ENCODE results near the gene CCDC122.
"Not testable (repeated sequence)": the region's sequence is repeated elsewhere in the genome, so short reads cannot be mapped to it uniquely, and the experiment has no call there.

Gene CCDC122

DNA sequence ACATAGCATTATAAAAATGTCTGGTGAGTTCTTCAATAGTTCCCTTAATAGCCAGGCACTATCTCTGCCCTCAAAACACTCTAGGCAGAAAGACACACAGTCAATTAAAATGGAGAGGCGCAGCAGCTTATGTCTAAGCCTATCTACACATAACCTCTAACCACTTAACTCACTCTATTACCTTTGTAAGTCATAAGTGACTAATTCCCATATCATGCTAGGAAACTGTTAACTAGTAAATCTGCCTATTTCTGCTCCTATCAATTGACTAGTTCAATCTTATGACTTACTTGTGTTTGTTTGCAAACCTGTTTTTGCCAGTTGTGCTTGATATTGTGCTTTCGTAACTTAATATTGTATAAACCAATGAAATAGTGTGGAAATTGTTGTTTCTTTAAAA is 3.2 kb downstream of the CCDC122 start:
- DNase-seq = no peak

DNA sequence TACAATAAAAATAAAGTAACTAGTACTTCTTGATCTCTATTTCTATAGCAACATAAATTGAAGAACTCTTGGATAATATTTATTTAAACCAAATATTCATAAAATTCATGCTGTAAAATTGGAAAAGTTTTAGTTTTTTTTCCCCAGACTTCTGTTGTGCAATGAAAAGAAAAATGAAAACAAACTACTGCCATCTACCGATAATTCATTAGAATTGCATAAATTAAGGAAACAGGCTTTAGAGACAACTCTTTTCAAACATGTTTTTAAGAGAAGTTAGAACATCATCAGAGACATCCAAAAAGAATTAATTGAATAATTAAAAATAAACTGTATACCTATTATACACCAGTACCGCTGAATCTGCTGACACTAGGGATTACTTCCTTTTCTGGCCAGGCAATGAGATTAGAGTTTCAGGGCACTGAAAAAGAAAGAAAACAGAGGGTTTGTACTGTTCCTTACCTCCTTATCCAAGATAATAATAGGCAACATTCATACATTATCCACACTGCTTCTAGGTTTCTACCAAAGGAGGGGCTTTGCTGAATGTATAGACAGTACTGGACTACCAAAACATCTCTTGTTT is 4.9 kb downstream of the CCDC122 start:
- DNase-seq = no peak

DNA sequence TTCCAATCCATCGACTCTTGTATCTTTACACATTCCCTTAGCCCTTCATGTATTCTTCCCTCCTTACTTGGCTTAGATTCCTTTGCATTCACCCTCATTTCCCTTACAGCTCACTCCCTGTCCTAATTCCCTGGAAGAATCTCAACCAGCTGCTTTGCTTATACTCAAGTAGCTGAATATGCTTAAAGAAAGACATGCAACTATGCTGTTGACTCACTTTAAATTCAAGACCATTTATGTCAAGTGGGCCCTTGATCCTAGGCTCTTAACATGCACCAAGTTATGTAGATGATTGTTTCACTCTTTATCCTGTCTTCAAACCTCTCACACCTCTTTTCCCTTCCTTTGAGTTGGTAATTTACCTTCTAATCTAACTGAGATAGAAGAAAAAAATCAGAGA is 7.4 kb downstream of the CCDC122 start:
- no peak for DNase-seq

DNA sequence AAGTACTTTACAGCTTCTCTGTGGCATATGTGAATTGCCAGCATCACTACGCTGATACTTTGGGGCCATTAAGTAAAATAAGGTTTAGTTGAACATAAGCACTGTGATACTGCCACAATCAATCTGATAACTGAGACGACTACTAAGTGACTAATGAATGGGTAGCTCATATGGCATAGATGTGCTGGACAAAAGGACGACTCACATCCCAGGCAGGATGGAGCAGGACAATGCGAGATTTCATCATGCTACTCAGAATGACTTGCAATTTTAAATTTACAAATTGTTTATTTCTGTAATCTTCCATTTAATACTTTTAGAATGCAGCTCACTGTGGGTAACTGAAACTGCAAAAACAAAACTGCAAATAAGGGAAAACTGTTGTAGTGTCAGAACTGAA is 13.6 kb downstream of the CCDC122 start:
- no peak for DNase-seq

DNA sequence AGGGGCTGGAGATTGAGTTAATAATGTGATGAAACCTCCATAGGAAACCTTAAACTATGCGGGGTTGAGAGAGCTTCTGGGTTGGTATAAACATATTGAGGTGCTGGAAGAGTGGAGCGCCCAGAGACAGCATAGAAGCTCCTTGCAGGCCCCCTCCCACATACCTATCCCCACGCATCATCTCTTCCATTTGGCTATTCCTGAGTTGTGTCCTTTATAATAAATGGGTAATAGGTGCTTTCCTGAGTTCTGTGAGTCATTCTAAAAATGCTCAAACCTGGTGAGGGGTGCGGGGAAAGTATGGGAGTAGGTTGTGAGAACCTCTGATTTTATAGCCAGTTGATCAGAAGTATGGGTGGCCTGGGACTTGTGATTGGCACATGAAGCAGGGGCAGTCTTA is 14.6 kb downstream of the CCDC122 start:
- DNase-seq = no peak

DNA sequence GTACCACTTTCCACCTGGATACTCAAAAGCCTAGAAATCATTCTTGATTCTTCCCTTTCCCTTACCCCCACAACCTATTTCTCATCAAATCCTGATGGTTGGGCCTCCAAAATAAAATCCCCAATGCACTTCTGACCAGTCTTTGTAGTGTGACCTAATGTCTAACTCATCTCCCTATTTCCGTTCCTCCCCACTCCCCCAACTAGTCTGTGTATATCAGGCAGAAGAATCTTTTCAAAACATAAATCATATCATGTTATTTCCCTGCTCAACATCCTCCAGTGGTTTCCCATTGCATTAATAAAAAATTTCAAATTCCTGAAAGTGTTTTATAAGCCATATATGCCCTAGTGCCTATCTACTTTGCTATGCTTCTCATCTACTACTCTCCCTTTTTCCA is 17.7 kb downstream of the CCDC122 start:
- DNase-seq = no peak

DNA sequence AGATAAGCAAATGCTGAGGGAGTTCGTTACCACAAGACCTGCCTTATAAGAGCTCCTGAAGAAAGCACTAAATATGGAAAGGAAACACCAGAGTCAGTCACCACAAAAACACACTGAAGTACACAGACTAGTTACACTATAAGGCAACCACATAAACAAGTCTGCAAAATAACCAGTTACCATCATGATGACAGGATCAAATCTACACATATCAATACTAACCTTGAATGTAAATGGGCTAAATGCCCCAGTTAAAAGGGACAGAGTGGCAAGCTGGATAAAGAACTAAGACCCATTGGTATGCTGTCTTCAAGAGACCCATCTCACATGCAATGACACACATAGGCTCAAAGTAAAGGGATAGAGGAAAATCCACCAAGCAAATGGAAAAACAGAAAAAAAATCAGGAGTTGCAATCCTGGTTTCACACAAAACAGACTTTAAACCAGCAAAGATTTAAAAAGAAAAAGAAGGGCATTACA is 26.6 kb downstream of the CCDC122 start:
- DNase-seq = no peak

DNA sequence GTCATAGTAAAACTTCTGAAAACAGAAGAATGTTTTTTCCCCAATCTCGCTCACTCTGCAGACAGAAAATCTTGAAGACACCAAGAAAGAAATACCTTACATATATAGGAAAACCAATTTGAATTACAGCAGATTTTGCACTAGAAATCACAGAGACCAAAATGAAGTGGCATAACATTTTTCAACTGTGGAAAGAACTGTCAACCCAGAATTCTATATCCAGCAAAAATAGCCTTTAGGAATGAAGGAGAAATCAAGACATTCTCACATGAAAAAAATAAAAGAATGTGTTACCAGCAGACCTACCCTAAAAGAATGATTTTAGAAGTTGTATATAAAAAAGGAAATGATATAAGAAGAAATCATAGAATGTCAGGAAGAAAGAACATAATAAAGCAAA is 28.7 kb downstream of the CCDC122 start:
- DNase-seq = no peak

DNA sequence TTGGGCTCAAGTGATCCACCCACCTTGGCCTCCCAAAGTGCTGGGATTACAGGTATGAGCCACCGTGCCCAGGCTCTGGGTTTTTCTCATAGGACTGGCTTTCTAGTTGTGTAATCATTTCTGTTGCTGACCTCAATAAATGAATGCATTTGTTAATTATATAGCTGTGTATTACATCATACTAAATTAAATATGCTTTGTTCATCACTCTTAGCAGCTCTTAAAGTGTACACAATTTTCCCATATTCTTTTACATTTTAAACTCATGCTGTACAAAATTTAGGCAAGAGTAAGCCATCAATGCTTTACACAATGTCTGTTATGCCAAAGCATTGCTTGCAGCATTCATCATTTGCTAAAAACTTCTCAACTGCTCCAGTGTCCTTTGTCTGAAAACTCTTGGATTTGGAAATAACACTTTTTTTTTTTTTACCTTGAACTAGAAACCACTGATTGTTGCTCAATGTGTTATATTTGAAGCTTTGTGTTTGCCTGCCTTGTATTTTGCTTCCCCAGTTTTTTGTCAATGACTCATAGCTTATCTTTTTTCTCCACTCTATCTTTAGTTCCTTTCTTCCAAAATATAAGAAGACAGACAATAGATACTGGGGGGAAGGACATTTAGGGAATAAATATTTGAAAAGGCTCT is 31.4 kb downstream of the CCDC122 start:
- no peak for DNase-seq

DNA sequence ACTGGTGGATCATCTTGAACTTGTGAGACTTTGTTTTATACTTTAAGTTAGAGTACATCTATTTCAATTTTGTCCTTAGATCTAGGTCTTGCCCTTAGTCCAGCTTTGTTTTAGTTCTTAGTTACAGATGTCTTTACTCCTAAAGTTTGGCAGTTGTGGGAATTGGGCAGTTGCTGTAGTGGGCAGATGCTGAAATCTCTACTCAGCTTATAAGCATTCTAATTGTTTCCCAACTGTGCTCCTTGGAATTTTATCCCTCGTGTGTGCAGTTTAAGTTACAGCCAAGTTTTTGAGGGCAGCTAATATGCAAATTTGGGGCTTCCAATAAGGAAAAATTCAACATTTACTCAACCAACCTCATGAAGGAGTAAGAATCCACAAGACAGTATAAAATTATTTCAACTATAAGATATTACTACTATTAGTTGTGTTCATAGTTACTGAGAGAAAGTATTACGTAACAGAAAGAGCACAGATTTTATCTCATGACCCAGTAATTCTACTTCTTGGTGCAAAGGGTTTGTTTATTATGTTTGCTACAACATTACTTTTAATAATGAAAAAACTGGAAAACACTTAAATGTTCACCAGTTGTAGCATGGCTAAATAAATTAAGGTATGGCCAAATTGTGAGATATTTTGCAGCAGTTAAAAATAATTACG is 32.9 kb downstream of the CCDC122 start:
- no peak for DNase-seq

DNA sequence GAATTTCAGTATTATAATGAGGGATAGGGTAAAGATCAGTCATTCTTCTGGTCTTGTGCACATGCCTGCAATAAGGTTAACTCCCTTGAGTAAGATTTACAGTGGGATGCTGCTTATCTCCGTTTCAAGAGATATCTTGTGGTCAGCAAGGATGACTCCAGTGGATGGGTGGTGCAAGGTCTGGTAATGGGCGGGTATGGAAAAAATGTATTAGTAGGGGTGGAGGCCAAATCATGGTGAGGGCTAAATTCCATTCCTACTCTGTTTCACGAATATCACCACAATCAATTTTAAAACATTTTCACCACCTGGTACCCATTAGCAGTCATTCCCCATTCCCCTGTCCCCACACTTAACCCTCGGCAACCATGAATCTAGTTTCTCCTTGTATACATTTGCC is 40.6 kb downstream of the CCDC122 start:
- no peak for DNase-seq

DNA sequence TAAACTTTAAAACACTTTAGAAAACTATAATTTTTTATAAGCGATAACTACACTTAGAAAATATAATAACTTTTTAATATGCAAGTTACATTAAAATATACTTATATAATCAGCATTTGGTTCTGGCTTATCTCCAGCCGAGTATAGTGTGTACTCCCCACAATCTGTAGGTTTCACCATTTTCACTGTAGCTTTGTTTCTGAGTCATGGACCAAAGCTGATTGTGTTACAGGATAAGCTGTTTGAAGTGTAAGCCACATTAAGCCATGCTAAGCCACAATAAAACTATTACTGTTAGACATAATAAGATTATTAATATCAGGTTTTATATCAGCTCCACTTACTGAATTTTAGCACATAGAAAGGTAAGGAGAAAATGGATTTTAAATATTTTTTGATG is 43.8 kb downstream of the CCDC122 start:
- no peak for DNase-seq

DNA sequence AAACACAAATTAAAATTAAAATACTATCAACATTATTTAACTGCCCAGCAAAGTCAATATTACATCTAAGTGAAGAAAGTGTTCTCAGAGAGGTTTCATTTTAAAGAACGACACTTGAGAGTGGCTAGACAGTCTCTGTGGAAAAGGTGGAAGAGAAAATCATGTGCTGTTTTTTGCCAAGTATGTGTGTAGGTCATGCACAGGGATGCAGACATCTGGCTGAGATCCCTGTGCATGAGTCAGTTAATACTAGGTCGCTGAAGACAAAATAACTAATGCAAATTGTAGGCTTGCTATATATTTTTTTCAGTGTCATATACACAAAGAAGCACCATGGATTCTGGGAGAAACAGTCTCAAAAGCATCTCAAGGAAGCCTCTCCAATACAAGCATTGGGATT is 48.5 kb downstream of the CCDC122 start:
- DNase-seq = no peak

DNA sequence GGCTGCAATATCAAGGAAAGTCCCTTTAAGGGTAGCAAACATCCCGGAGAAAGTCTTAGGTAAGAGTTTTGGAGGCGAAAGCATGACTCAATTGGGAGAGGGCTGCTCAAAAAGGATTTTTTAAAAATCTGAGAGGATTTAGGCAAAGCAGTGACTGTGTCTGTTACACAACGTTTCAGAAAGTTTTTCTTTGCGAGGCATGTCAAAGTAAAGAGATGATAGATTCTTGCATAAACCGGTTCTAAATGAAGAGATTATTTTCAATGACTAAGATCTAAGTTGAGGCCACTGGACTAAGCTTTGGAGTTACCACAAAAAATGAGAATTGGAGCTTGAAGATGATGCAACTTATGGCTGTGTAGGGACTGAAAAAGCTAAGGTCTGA is 49.1 kb downstream of the CCDC122 start:
- DNase-seq = no peak

DNA sequence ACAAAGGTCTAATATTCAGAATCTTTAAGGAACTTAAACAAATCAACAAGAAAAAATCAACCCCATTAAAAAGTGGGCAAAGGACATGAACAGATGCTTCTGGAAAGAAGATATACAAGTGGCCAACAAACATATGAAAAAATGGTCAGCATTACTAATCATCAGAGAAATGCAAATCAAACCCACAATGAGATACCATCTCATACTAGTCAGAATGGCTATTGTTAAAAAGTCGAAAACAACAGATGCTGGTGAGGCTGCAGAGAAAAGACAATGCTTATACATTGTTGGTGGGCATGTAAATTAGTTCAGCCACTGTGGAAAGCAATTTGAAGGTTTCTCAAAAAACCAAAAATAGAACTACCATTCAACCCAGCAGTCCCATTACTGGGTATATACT is 54.9 kb downstream of the CCDC122 start:
- DNase-seq = not testable (repeated sequence)

DNA sequence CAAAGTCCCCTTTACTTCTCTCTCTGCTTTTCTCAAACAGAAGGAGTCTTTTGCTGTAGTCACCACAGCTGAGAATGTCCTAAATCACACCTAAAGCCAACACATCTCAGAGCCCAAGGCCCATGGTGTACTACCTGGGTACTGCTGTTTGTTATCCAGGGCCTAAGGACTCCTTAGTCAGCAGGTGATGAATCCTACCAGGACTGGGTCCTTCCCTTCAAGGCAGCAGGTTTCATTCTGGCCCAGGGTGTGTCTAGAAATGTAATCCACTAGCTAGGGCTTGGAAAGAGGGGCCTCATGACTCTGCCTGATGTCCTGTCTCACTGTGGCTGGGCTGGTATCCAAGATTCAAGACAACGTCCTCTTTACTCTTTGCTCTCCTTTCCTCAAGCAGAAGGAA is 56.6 kb downstream of the CCDC122 start:
- no peak for DNase-seq

DNA sequence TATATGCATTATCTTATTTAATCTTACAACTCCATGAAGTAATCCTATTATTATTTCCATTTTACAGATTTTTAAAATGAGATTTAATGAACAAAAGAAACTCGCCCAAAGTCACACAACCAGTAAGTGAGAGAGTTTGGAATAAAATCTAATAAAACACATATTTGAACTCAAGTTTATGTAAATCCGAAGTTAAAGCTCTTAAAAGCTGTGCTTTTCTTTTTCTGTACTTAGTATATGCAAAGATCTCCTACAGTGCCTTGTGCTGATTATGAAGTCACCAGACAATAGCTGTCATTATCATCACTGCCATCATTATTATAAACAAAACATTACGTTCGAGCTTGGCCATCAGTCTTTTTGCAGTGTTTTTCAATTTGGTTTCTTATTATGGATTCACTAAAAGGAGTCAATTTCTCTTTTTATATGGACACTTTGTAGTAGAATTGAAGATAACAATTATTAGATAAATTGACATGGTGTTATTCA is 63.1 kb downstream of the CCDC122 start:
- DNase-seq = no peak

DNA sequence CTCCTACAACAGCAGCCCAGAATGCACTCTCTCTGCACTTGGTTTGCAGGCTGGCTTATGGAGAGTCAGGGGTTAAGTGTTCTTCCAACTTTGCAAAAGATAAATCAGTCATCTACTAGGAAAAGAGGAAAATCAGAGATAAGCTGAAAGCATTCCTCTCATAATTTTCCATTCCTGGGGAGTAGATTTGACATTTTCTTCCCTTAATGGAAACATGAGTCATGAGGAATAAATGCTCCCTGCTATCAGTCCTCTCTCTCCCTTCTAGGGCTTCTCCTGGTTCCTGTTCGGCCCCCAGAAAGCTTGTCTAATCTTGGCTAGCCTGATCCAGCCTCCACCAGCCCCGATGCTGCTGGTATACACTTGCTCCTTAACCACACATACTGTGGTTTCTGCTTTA is 64.3 kb downstream of the CCDC122 start:
- no peak for DNase-seq

DNA sequence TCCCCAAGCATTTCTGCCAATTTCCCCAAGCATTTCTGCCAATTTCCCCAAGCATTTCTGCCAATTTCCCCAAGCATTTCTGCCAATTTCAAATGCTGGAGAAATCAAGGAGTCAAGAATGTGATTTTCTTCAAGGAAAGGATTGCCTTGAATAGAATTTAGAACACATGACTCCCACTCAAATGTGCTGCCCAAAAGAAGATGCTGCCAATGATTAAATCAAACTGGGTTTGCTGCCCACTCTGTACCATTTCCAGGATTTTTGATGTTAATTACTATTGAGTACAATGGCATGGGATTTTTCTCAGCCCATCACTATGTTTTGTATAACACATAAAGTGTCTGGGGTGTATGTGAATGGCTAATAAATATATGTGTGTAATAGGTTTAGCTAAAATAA is 70.9 kb downstream of the CCDC122 start:
- no peak for DNase-seq

DNA sequence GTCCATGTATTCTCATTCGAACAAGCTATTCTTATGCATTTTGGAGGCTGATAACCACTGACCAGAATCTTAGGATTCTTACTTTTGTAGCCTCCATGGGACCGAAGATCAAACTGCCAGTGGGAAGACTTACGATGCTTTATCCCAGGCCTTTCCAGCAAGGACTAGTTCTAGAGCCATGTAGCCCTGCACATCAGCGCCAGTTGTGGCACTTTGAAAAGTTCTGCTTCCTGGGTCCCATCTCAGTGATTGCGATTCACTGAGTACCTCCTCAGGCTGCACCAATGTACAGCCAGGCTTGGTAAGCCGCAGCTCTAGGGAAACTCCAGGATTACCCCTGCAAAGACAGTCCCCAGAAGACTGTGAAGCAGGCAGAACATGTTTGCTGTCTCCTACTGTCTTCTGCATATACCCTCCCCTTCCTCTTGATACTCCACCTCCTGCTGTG is 73.8 kb downstream of the CCDC122 start:
- DNase-seq = no peak

DNA sequence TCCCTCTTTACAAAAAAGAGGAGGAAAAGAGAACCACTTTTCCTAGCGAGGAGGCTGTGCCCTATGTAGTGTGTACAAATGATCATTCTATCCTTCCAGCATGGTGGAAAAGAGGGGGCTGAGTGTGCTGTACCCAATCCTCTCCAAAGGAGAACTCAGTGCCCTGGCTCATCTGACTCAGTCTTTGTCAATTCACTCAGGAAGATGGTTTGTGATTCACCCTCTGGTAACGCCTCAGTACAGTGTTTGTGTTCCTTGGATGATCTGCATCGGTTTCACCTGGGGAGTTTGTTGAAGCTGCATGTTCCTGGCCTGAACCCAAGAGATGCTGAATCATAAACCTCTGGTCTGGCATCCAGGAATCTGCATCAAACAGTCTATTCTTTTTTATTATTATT is 74.5 kb downstream of the CCDC122 start:
- peak; percentile 23 for DNase-seq

DNA sequence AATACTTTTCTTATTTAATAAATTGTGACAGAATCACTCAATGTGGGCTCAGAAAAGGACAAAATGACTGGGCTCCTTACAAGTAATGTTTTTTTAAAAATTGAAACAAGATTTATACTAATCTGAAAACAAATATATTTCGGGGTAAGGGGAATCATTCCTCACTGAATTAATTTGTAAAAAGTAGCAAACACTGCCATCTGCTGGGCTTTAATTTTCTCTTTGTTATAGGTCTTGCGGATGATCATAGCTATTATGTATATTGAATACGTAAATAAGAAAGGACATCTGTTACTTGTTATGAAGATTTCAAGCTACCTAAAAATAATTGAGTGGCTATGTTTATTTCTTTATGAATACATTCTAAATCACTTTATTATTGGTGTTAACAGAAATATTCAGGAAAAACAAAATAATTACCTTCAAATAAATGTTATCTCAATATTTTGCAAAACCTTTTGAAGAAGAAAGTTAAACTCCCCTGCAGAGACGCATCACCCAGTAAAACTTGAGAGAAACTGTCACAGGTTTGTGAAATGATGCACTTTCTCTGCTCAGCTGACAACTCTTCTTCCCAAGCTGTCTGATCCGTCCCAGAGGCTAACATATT is 75.0 kb downstream of the CCDC122 start:
- DNase-seq = peak; percentile 38

DNA sequence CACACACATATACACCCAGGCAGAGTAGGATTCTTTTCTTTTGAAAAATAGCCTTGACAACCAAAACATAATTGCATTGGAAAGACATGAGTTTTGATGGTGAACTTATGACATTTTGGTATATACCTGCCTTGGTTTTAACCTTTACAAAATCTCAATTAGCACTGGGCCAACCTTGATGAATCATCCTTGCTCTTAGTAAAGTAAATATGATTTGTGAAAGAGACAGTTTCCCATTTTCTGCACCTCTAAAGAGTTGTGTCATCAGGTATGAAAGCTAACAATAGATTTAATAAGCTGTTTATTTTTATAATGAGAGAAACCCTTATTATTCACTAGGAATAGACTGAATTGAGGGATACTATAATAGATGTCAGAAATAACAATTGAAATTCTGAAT is 77.0 kb downstream of the CCDC122 start:
- no peak for DNase-seq

DNA sequence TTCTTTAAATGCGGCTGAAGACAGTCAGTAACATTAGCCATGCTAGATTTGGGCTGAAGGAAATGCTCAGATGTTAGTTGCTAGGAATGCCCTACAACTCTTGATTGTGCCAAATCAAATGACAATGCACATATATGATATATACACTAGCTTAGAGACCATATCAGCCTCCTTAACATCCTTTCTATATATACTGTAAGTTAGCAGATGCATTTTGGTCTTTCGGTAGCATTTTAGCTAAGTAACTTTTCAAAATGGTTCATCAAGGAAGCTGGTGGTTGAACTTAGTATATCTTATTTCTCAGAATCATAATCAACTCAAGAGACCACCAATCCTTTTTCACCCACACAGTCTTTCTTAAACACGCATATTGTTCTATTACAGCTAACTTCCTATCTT is 78.7 kb downstream of the CCDC122 start:
- DNase-seq = no peak
